ENCODE measurements around the gene PRAMEF2.
"Not testable (repeated sequence)": the region's sequence is repeated elsewhere in the genome, so short reads cannot be mapped to it uniquely, and the experiment has no call there.

Gene PRAMEF2, protein sequence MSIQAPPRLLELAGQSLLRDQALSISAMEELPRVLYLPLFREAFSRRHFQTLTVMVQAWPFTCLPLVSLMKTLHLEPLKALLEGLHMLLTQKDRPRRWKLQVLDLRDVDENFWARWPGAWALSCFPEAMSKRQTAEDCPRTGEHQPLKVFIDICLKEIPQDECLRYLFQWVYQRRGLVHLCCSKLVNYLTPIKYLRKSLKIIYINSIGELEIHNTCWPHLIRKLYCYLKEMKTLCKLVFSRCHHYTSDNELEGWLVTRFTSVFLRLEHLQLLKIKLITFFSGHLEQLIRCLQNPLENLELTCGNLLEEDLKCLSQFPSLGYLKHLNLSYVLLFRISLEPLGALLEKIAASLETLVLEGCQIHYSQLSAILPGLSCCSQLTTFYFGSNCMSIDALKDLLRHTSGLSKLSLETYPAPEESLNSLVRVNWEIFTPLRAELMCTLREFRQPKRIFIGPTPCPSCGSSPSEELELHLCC

GRCh38 chr1:12856786-12857185 lies at the start of gene PRAMEF2:
TSS of gene PRAMEF2 (plus strand) at chr1:12857086. CDS start at chr1:12859010, 1,924 bp downstream.
- DNase-seq (ENCODE audit: low spot score); H3K4me3 ChIP-seq; H3K27ac ChIP-seq: not testable (repeated sequence)

DNA sequence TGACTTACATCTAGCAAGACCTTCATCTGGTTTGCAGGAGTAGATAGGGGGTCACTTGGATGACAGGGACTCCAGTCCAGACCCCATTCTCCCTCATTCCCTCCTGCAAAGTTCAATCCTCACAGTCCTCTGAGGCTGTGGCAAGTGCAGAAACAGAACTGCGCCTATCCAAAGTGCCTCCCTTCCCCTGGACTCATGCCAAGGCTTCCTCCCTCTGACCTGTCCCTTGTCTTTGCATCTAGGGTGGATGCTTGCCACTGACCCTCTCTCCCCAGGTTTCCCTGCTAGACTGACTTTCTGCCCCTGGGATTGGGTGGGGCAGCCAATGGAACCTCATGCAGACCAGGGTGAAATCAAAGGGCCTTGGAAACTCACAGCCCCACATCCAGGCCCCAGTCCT lies 47.0 kb upstream of the PRAMEF2 start:
- TF ChIP-seq CTCF (IDR thresholded peaks at IDR 0.05), result no peak
- Histone ChIP-seq H3K27ac (no peak overlapping the region), H3K4me3 (no peak overlapping the region)
- no peak for DNase-seq (ENCODE audit: low spot score)

- H3K4me3 ChIP-seq, result no peak overlapping the region
- no peak overlapping the region for H3K27ac ChIP-seq
- no peak for TF ChIP-seq CTCF (IDR thresholded peaks at IDR 0.05)
- DNase-seq (ENCODE audit: low spot score), result no peak
Observed at GRCh38 chr1:12810691-12811408, 46.0 kb upstream of the PRAMEF2 start.

GRCh38 chr1:12811409-12811784 lies 45.5 kb upstream of the PRAMEF2 start:
- Histone ChIP-seq H3K4me3 (no peak overlapping the region), H3K27ac (no peak overlapping the region)
- DNase-seq (ENCODE audit: low spot score), result no peak
- TF ChIP-seq CTCF (IDR thresholded peaks at IDR 0.05), result no peak

- H3K4me3 ChIP-seq; DNase-seq (ENCODE audit: low spot score); H3K27ac ChIP-seq: not testable (repeated sequence)
Observed at GRCh38 chr1:12819061-12819460, 37.8 kb upstream of the PRAMEF2 start.

DNA sequence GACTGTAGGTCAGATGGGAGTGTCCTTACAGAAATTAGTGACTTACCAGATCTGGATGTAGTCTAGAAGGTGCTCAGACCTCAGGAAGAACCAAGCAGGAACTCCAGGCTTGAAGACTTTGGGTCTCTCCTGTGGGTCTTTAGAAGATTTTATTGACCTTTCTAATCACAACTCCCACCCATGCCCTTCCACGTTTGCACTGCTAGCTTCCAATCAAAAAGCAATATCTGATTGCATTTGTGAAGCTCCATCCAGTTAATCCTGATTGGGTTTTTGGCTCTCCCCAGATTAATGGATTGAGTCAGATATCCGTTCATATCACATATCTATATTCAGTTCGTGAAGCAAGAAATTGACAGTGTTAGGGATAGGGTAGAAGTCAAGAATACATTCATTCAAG lies 25.6 kb upstream of the PRAMEF2 start, which contains the start of gene PRAMEF11:
Gene PRAMEF11 (minus strand): TSS at position 101 of the 400 bp plus-strand sequence. CDS start 2,621 bp downstream, outside the sequence.
- not testable (repeated sequence) for H3K27ac ChIP-seq; H3K4me3 ChIP-seq; DNase-seq (ENCODE audit: low spot score)

GRCh38 chr1:12833251-12833650 lies 23.6 kb upstream of the PRAMEF2 start:
- not testable (repeated sequence) for DNase-seq (ENCODE audit: low spot score); H3K4me3 ChIP-seq; H3K27ac ChIP-seq

DNA sequence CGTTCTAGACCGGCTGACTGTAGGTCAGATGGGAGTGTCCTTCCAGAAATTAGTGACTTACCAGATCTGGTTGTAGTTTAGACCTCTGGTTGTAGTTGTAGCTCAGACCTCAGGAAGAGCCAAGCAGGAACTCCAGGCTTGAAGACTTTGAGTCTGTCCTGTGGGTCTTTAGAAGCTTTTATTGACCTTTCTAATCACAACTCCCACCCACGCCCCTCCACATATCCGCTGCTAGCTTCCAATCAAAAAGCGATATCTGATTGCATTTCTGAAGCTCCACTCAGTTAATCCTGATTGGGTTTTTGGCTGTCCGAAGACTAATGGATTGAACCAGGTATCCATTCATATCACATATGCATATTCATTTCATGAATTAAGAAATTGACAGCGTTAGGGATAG lies 8.3 kb upstream of the PRAMEF2 start, which contains the start of gene HNRNPCL1:
Gene HNRNPCL1 (minus strand): TSS at position 101 of the 400 bp plus-strand sequence. CDS start 431 bp downstream, outside the sequence.
- not testable (repeated sequence) for H3K27ac ChIP-seq; H3K4me3 ChIP-seq; DNase-seq (ENCODE audit: low spot score)

DNA sequence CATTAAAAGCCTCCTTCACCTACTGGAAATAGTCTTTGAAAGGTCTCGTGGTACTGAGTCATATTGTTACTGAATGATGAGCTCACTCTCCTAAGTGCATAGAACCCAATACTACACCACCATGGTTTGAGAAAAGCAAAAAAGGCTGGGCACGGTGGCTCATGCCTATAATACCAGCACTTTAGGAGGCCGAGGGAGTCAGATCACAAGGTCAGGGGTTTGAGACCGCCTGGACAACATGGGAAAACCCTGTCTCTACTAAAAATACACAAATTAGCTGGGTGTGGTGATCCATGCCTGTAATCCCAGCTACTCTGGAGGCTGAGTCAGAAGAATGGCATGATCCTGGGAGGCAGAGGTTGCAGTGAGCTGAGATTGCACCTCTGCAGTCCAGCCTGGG lies 5.1 kb upstream of the PRAMEF2 start:
- Histone ChIP-seq H3K4me3 (no peak overlapping the region), H3K27ac (no peak overlapping the region)
- DNase-seq (ENCODE audit: low spot score), result no peak
- TF ChIP-seq CTCF (IDR thresholded peaks at IDR 0.05), result no peak

- not testable (repeated sequence) for H3K27ac ChIP-seq; H3K4me3 ChIP-seq; DNase-seq (ENCODE audit: low spot score)
Observed at GRCh38 chr1:12863131-12863880, 6.4 kb downstream of the PRAMEF2 start.

DNA sequence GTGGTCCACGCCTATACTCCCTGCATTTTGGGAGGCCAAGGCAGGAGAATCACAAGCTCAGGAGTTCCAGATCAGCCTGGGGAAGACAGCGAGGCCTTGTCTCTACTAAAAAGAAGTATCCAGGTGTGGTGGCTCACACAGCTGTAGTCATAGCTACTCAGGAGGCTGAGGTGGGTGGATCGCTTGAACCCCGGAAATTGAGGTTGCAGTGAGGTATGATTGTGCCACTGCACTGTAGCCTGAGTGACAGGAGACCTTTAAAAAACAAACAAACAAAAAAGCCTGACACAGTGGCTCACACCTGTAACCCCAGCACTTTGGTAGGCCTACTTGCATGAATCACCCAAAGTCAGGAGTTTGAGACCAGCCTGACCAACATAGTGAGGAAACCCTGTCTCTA lies 21.6 kb downstream of the PRAMEF2 start:
- not testable (repeated sequence) for H3K4me3 ChIP-seq; H3K27ac ChIP-seq; DNase-seq (ENCODE audit: low spot score)

DNA sequence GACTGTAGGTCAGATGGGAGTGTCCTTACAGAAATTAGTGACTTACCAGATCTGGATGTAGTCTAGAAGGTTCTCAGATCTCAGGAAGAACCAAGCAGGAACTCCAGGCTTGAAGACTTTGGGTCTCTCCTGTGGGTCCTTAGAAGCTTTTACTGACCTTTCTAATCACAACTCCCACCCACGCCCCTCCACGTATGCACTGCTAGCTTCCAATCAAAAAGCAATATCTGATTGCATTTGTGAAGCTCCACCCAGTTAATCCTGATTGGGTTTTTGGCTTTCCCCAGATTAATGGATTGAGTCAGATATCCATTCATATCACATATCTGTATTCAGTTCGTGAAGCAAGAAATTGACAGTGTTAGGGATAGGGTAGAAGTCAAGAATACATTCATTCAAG lies 29.2 kb downstream of the PRAMEF2 start, which contains the start of gene PRAMEF4:
Gene PRAMEF4 (minus strand): TSS at position 101 of the 400 bp plus-strand sequence. CDS start 2,807 bp downstream, outside the sequence.
- not testable (repeated sequence) for H3K27ac ChIP-seq; H3K4me3 ChIP-seq; DNase-seq (ENCODE audit: low spot score)

DNA sequence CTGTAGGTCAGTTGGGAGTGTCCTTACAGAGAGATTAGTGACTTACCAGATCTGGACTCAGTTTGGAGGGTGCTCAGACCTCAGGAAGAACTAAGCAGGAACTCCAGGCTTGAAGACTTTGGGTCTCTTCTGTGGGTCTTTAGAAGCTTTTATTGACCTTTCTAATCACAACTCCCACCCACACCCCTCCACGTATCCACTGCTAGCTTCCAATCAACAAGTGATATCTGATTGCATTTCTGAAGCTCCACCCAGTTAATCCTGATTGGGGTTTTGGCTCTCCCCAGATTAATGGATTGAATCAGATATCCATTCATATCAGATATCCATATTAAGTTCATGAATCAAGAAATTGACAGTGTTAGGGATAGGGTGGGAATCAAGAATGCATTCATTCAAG lies 41.3 kb downstream of the PRAMEF2 start, which contains the start of gene PRAMEF10:
Gene PRAMEF10 (minus strand): TSS at position 101 of the 400 bp plus-strand sequence. CDS start 2,423 bp downstream, outside the sequence.
- not testable (repeated sequence) for DNase-seq (ENCODE audit: low spot score); H3K27ac ChIP-seq; H3K4me3 ChIP-seq
